Measurements from ENCODE around the gene ST3GAL6. TPM values are rescaled to one million over a fixed set of nuclear protein-coding genes. Genes with fewer than 3 reads are reported as not detected.

ST3GAL6 gene
- total RNA-seq, 3 donors from 2014 or later (not counting 1 experiment from before 2014, with no cell fraction given), result 0.38 to 3.7 (median 1.4) TPM

- Histone ChIP-seq H3K27me3 (ENCODE audit: control insufficient read depth, insufficient read depth, low read length) (no peaks in the 10 kb centered on the region), H3K4me1 (ENCODE audit: control insufficient read depth, insufficient read depth, low read length) (no peaks in the 10 kb centered on the region), H3K9me3 (ENCODE audit: control insufficient read depth, insufficient read depth, low read length) (no peaks in the 10 kb centered on the region), H3K27ac (ENCODE audit: low read length) (no peak overlapping the region), H3K4me3 (ENCODE audit: low read length) (no peak overlapping the region), H3K36me3 (ENCODE audit: control insufficient read depth, insufficient read depth, low read length) (no peaks in the 10 kb centered on the region)
- TF ChIP-seq CTCF (IDR thresholded peaks at IDR 0.05), result no peak
- peaks cover 5 to 20% of the 10 kb centered on the region in 2 donors for H3K27me3 Mint-ChIP-seq (ENCODE audit: low read depth in 2 of 2)
- no peaks in the 10 kb centered on the region for H3K36me3 Mint-ChIP-seq
- H3K4me3 Mint-ChIP-seq, result no peak overlapping the region
- 100% methylated on average over 1 of the region's 3 CpGs for WGBS (ENCODE audit: insufficient coverage)
- ATAC-seq (no peak), DNase-seq (no peak)
- no peaks in the 10 kb centered on the region for H3K4me1 Mint-ChIP-seq
- no peak overlapping the region for H3K27ac Mint-ChIP-seq
- intact Hi-C loops (cut with micrococcal nuclease), result no loop called here
- H3K9me3 Mint-ChIP-seq, result no peaks in the 10 kb centered on the region
These were observed 12.5 kb downstream of the ST3GAL6 start for GRCh38 chr3:98775459-98776139.

GRCh38 chr3:98776140-98776493 lies 13.0 kb downstream of the ST3GAL6 start:
- no peak for ATAC-seq
- Mint-ChIP-seq H3K4me1 (no peaks in the 10 kb centered on the region), H3K4me3 (no peak overlapping the region), H3K27me3 (ENCODE audit: low read depth in 2 of 2) (peaks cover 5 to 15% of the 10 kb centered on the region in 2 donors), H3K36me3 (no peaks in the 10 kb centered on the region), H3K9me3 (no peaks in the 10 kb centered on the region), H3K27ac (no peak overlapping the region)
- Histone ChIP-seq H3K9me3 (ENCODE audit: control insufficient read depth, insufficient read depth, low read length) (no peaks in the 10 kb centered on the region), H3K36me3 (ENCODE audit: control insufficient read depth, insufficient read depth, low read length) (no peaks in the 10 kb centered on the region), H3K4me1 (ENCODE audit: control insufficient read depth, insufficient read depth, low read length) (no peaks in the 10 kb centered on the region), H3K27me3 (ENCODE audit: control insufficient read depth, insufficient read depth, low read length) (no peaks in the 10 kb centered on the region), H3K27ac (ENCODE audit: low read length) (no peak overlapping the region), H3K4me3 (ENCODE audit: low read length) (no peak overlapping the region)
- no peak for DNase-seq
- intact Hi-C loops (cut with micrococcal nuclease), result no loop called here
- no peak for TF ChIP-seq CTCF (IDR thresholded peaks at IDR 0.05)

- intact Hi-C loops (cut with micrococcal nuclease), result no loop called here
- Histone ChIP-seq H3K27ac (ENCODE audit: low read length) (no peak overlapping the region), H3K27me3 (ENCODE audit: control insufficient read depth, insufficient read depth, low read length) (no peaks in the 10 kb centered on the region), H3K4me1 (ENCODE audit: control insufficient read depth, insufficient read depth, low read length) (no peaks in the 10 kb centered on the region), H3K36me3 (ENCODE audit: control insufficient read depth, insufficient read depth, low read length) (no peaks in the 10 kb centered on the region), H3K4me3 (ENCODE audit: low read length) (no peak overlapping the region), H3K9me3 (ENCODE audit: control insufficient read depth, insufficient read depth, low read length) (no peaks in the 10 kb centered on the region)
- peaks cover 5 to 11% of the 10 kb centered on the region in 2 donors for H3K27me3 Mint-ChIP-seq (ENCODE audit: low read depth in 2 of 2)
- no peaks in the 10 kb centered on the region for H3K9me3 Mint-ChIP-seq
- WGBS (ENCODE audit: insufficient coverage), result 86% methylated on average over 2 of the region's 2 CpGs
- no peak for ATAC-seq
- no peaks in the 10 kb centered on the region for H3K36me3 Mint-ChIP-seq
- no peak for TF ChIP-seq CTCF (IDR thresholded peaks at IDR 0.05)
- DNase-seq, result no peak
- no peak overlapping the region for H3K4me3 Mint-ChIP-seq
- H3K4me1 Mint-ChIP-seq, result no peaks in the 10 kb centered on the region
- no peak overlapping the region for H3K27ac Mint-ChIP-seq
These were observed 14.1 kb downstream of the ST3GAL6 start for GRCh38 chr3:98777286-98777685.

GRCh38 chr3:98777801-98778220 lies 14.7 kb downstream of the ST3GAL6 start:
- H3K4me1 Mint-ChIP-seq, result no peaks in the 10 kb centered on the region
- TF ChIP-seq CTCF (IDR thresholded peaks at IDR 0.05), result no peak
- Histone ChIP-seq H3K9me3 (ENCODE audit: control insufficient read depth, insufficient read depth, low read length) (no peaks in the 10 kb centered on the region), H3K27ac (ENCODE audit: low read length) (no peak overlapping the region), H3K36me3 (ENCODE audit: control insufficient read depth, insufficient read depth, low read length) (no peaks in the 10 kb centered on the region), H3K4me3 (ENCODE audit: low read length) (no peak overlapping the region), H3K4me1 (ENCODE audit: control insufficient read depth, insufficient read depth, low read length) (no peaks in the 10 kb centered on the region), H3K27me3 (ENCODE audit: control insufficient read depth, insufficient read depth, low read length) (no peaks in the 10 kb centered on the region)
- H3K9me3 Mint-ChIP-seq, result no peaks in the 10 kb centered on the region
- DNase-seq (no peak), ATAC-seq (no peak)
- no peak overlapping the region for H3K4me3 Mint-ChIP-seq
- intact Hi-C loops (cut with micrococcal nuclease), result no loop called here
- H3K36me3 Mint-ChIP-seq, result no peaks in the 10 kb centered on the region
- no peak overlapping the region for H3K27ac Mint-ChIP-seq
- peaks cover 5 to 11% of the 10 kb centered on the region in 2 donors for H3K27me3 Mint-ChIP-seq (ENCODE audit: low read depth in 2 of 2)
